SK-N-SH (cell line): ENCODE results near the gene RAB21.

ENCODE experiments used
- CTCF ChIP-seq: fragments of 200-600 bp; sonication (generic); IDR thresholded peaks from 2 replicates; pipeline ENCODE4 v1.6.1; 2017; ENCODE audit warnings: antibody characterized with exemption, mild to moderate bottlenecking, moderate library complexity
- GABPA ChIP-seq: IDR thresholded peaks from 2 replicates; pipeline ENCODE4 v1.4.0; 2012; ENCODE audit warnings: low read depth, mild to moderate bottlenecking
- RFX5 ChIP-seq: IDR thresholded peaks from 2 replicates; pipeline ENCODE4 v1.6.1; 2012; ENCODE audit warnings: mild to moderate bottlenecking, improper control_type of control experiment, low read length
- TAF1 ChIP-seq: IDR thresholded peaks from 2 replicates; pipeline ENCODE4 v1.6.1; 2012; ENCODE audit warnings: low read depth, mild to moderate bottlenecking, low read length, moderate library complexity, borderline replicate concordance
- ZBTB33 ChIP-seq: IDR thresholded peaks from 2 replicates; pipeline ENCODE4 v1.4.0; 2012; ENCODE audit warnings: low read depth, borderline replicate concordance
- TF ChIP-seq, protein P1 (sequence below): IDR thresholded peaks from 2 replicates; pipeline ENCODE4 v1.4.0; 2012; ENCODE audit warnings: low read depth

GRCh38 chr12:71748081-71748850 lies 6.4 kb upstream of the RAB21 start:
- TF ChIP-seq CTCF (no peak), TAF1 (no peak), ZBTB33 (no peak), RFX5 (no peak), GABPA (no peak)
- TF ChIP-seq, protein P1, sequence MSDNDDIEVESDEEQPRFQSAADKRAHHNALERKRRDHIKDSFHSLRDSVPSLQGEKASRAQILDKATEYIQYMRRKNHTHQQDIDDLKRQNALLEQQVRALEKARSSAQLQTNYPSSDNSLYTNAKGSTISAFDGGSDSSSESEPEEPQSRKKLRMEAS = no peak
